GM19351 (cell line): Measurements from ENCODE around the gene TRAF7.
"Not testable (repeated sequence)": the region's sequence is repeated elsewhere in the genome, so short reads cannot be mapped to it uniquely, and the experiment has no call there.

Source experiments
- ATAC-seq: cut with Tn5 transposase; IDR thresholded peaks from one replicate; pipeline ENCODE4 v1.9.1; 2021; ENCODE audit warnings: mild to moderate bottlenecking, moderate library complexity; ENCODE audit not compliant: unreplicated experiment

TRAF7 gene

GRCh38 chr16:2197765-2198164 lies 42.2 kb downstream of the TRAF7 start:
- no peak for ATAC-seq

GRCh38 chr16:2198283-2198682 lies 42.7 kb downstream of the TRAF7 start:
- no peak for ATAC-seq

GRCh38 chr16:2199095-2199494 lies 43.5 kb downstream of the TRAF7 start:
- ATAC-seq = no peak

GRCh38 chr16:2199621-2200139 lies 44.1 kb downstream of the TRAF7 start:
- no peak for ATAC-seq

- ATAC-seq = no peak
Observed at GRCh38 chr16:2200313-2200712, 44.7 kb downstream of the TRAF7 start.

GRCh38 chr16:2203119-2203688 lies 47.6 kb downstream of the TRAF7 start:
- not testable (repeated sequence) for ATAC-seq

- ATAC-seq = no peak
Observed at GRCh38 chr16:2204416-2205103, 49.0 kb downstream of the TRAF7 start.

GRCh38 chr16:2205104-2205966 lies 49.8 kb downstream of the TRAF7 start, which contains the start of gene MLST8:
MLST8 (plus strand) TSS chr16:2205454; CDS start chr16:2206086, 632 bp downstream.
- peak; percentile 70 for ATAC-seq

- peak; percentile 29 for ATAC-seq
Observed at GRCh38 chr16:2205967-2206313, 50.4 kb downstream of the TRAF7 start.

GRCh38 chr16:2206420-2206779 lies 50.8 kb downstream of the TRAF7 start:
- no peak for ATAC-seq

GRCh38 chr16:2206780-2207433 lies 51.3 kb downstream of the TRAF7 start:
- no peak for ATAC-seq

- ATAC-seq = no peak
Observed at GRCh38 chr16:2207872-2208271, 52.3 kb downstream of the TRAF7 start.

GRCh38 chr16:2208308-2208707 lies 52.7 kb downstream of the TRAF7 start:
- no peak for ATAC-seq

- no peak for ATAC-seq
Observed at GRCh38 chr16:2208772-2209171, 53.2 kb downstream of the TRAF7 start.

- no peak for ATAC-seq
Observed at GRCh38 chr16:2209258-2210008, 53.9 kb downstream of the TRAF7 start.

GRCh38 chr16:2210009-2210332 lies 54.4 kb downstream of the TRAF7 start:
- no peak for ATAC-seq

GRCh38 chr16:2210386-2211365 lies 55.1 kb downstream of the TRAF7 start, which contains the start of gene BRICD5:
BRICD5 (minus strand) TSS chr16:2210863; CDS start chr16:2210833, 30 bp downstream.
- no peak for ATAC-seq

- ATAC-seq = no peak
Observed at GRCh38 chr16:2211923-2212347, 56.4 kb downstream of the TRAF7 start.
